Mucosa of descending colon (tissue), 3 donors: ENCODE results near the gene RAB6A. TPM values are rescaled to one million over a fixed set of nuclear protein-coding genes. Genes with fewer than 3 reads are reported as not detected.

Experiments used
- ATAC-seq: fragments of 200-7000 bp; cut with Tn5 transposase; one replicate; pipeline ENCODE4 v1.9.1; 2020; ENCODE audit warnings: mild to moderate bottlenecking, moderate library complexity
- DNase-seq, 3 donors: peaks; one replicate each; pipeline ENCODE4 v3.0.0-alpha.2; 2020
- H3K36me3 ChIP-seq: fragments of 200-600 bp; one replicate; pipeline ENCODE4 v1.8.0; 2021; ENCODE audit warnings: low read depth, mild to moderate bottlenecking
- H3K4me1 ChIP-seq: fragments of 200-600 bp; one replicate; pipeline ENCODE4 v1.8.0; 2021; ENCODE audit warnings: low read depth, mild to moderate bottlenecking
- H3K4me3 ChIP-seq: fragments of 200-600 bp; one replicate; pipeline ENCODE4 v1.8.0; 2021; ENCODE audit warnings: mild to moderate bottlenecking
- H3K9me3 ChIP-seq: fragments of 200-600 bp; one replicate; pipeline ENCODE4 v1.8.0; 2021; ENCODE audit warnings: mild to moderate bottlenecking
- intact Hi-C, 2 donors: fragments of 100-400 bp; cut with DNase I in 1 of 2; cut with micrococcal nuclease in 1 of 2; formaldehyde crosslinking; loops; one replicate each; pipeline versions ENCODE4 v1.11.0 to v1.11.1; 2022; cut with DNase I, micrococcal nuclease
- total RNA-seq, 3 donors: library from RNA; stranded (reverse); fragmentation: NEBNext Ultra II Directional in 2 of 3; extraction: Animal tissue kit (Norgen Biotek cat#: 25700) in 2 of 3; gene quantifications; one replicate each; pipeline versions ENCODE4 v1.2.1 to v1.2.4, GENCODE V29; 2021 to 2023
- TF ChIP-seq, protein P1 (sequence below): fragments of 200-600 bp; IDR thresholded peaks from one replicate; pipeline ENCODE4 v1.8.0; 2022; ENCODE audit warnings: antibody characterized with exemption, mild to moderate bottlenecking
- donor health status: DM: no; HTN: no; CAD: no; lungs with moderate emphysema.
- donor health status: DM: no; HTN: no; CAD: no.
- donor health status: DM: no; HTN: yes; CAD: no.

Gene RAB6A
- total RNA-seq, 3 donors from 2014 or later: 138 to 140 (median 139) TPM

DNA sequence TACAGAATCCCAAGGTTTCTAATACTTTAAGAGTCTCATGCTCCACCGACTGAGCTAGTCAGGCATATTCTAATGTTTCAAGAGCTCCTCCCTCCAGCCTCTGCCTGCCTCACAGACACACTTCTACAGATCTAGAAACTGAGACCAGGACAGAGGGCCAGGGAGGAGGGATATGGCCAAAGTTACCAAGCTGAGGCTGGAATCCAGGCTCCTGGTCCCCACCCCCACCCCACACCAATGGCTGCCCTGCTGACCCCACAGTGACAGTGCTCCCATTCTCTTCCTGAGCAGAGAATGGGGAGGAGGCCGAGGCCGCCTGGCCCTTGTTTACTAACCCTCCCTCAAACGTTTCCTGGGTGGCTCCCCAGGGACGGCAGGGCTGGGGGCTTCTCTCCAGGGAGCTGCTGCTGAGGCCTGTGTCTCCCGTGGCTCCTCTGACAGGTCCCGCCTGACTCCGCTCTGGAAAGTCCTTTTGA, 112.3 kb downstream of the RAB6A start:
- TF ChIP-seq, protein P1, sequence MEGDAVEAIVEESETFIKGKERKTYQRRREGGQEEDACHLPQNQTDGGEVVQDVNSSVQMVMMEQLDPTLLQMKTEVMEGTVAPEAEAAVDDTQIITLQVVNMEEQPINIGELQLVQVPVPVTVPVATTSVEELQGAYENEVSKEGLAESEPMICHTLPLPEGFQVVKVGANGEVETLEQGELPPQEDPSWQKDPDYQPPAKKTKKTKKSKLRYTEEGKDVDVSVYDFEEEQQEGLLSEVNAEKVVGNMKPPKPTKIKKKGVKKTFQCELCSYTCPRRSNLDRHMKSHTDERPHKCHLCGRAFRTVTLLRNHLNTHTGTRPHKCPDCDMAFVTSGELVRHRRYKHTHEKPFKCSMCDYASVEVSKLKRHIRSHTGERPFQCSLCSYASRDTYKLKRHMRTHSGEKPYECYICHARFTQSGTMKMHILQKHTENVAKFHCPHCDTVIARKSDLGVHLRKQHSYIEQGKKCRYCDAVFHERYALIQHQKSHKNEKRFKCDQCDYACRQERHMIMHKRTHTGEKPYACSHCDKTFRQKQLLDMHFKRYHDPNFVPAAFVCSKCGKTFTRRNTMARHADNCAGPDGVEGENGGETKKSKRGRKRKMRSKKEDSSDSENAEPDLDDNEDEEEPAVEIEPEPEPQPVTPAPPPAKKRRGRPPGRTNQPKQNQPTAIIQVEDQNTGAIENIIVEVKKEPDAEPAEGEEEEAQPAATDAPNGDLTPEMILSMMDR: no peak
- intact Hi-C loops: no loop called here

DNA sequence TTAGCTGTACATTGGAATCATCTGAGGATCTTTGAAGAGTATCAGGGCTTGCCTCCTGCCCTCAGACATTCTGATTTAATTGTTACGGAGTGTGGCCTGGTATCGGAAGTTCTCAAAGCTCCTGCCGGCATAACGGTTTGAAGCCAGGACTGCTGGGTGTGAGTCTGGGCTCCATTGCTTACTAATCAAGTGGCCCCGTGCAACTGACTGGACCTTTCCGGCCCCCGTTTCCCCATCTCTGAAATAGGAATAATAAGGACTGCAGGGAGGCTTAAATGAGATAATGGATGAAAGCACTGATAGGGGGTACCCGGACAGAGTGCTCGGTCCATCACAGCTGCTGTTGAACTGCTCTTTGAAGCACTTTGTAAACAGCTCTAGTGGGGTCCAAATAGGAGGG, 112.8 kb downstream of the RAB6A start:
- intact Hi-C loops: no loop called here
- no peak overlapping the region for H3K4me3 ChIP-seq
- TF ChIP-seq, protein P1: no peak

More for the DNA sequence above, 112.3 kb downstream of the RAB6A start:
- no peak for DNase-seq
- no peak for ATAC-seq
- Histone ChIP-seq H3K9me3 (no peaks in the 10 kb centered on the region), H3K36me3 (no peaks in the 10 kb centered on the region), H3K4me3 (no peak overlapping the region), H3K4me1 (no peaks in the 10 kb centered on the region)

DNA sequence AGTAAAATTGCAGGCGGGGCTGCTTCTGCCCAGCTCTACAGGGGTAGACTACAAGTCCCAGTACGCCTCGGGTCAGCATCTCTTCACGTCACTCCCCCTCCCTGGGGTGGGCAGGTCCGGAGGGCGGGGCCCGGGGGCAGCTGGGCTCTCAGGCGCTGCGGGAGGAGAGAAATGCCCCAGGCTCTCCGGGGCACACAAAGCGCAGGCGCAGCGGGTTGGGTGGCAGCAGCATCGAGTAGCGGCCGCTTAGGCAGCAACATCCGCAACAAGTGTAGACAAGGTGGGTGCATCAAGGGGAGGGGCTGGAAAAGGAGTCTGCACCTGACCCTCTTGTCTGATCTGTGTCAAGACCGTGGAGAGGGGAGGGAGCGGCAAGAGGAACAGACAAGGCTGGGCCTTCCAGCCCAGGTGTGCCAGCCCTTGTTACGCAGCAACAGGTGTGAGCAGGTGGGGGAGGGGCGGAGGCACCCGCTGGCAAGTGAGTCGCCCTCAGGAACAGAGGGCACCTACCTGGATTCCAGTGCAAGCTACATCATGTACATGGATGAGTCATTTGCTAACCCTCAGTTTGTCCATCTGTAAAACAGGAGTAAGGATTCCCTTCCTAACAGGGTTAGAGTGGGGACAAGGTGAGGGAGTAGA, 113.3 kb downstream of the RAB6A start:
- Histone ChIP-seq H3K4me1 (no peaks in the 10 kb centered on the region), H3K9me3 (no peaks in the 10 kb centered on the region), H3K36me3 (no peaks in the 10 kb centered on the region), H3K4me3 (no peak overlapping the region)
- intact Hi-C loops: no loop called here
- DNase-seq (peak; percentile 93 to 95 (median 94)), ATAC-seq (peak; percentile 97)
- TF ChIP-seq, protein P1: no peak

More for the DNA sequence above, 112.8 kb downstream of the RAB6A start:
- Histone ChIP-seq H3K4me1 (no peaks in the 10 kb centered on the region), H3K9me3 (no peaks in the 10 kb centered on the region), H3K36me3 (no peaks in the 10 kb centered on the region)
- ATAC-seq (no peak), DNase-seq (no peak)

DNA sequence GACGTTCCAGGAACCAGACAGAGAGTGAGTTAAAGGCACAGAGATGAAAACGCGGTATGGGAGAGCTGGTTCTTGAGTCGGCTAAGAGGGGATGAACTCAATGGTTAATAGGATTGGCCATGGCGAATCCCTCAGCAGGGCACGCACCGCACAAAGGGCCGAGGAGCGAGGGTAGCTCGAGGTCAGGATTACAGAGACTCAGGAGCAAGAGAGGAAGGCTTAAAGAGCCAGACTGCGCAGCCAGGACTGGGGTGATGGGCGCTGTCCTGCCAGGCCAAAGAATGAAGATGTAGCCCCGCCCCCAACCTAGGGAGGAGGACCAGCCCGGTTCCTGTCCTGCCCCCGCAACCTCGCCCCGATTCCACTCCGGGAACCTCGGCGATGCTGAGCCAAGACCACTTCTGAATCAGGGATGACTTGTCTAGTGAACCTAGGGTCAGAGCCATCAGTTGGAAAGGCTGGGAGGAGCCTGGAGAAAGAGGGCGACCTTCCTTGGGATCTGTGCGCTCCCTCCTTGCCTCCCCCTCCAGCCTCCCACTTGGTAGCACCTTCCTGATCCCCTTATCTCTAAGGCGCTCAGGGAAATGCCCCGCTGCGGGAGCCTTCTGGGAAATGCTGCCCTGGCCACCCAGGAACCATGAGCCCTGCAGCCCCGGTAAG, 114.8 kb downstream of the RAB6A start, which contains the start of gene PLEKHB1:
Gene PLEKHB1, plus strand, starts transcription at position 610 of the 660 bp plus-strand sequence. Its CDS starts 28 bp downstream, at position 638.
- no peak for DNase-seq
- no peaks in the 10 kb centered on the region for H3K9me3 ChIP-seq
- TF ChIP-seq, protein P1: no peak
- no peak within 1 kb of the TSS for H3K4me3 ChIP-seq
- intact Hi-C loops: no loop called here
- H3K36me3 ChIP-seq: no peaks in the 10 kb centered on the region
- ATAC-seq: no peak
- no peaks in the 10 kb centered on the region for H3K4me1 ChIP-seq

DNA sequence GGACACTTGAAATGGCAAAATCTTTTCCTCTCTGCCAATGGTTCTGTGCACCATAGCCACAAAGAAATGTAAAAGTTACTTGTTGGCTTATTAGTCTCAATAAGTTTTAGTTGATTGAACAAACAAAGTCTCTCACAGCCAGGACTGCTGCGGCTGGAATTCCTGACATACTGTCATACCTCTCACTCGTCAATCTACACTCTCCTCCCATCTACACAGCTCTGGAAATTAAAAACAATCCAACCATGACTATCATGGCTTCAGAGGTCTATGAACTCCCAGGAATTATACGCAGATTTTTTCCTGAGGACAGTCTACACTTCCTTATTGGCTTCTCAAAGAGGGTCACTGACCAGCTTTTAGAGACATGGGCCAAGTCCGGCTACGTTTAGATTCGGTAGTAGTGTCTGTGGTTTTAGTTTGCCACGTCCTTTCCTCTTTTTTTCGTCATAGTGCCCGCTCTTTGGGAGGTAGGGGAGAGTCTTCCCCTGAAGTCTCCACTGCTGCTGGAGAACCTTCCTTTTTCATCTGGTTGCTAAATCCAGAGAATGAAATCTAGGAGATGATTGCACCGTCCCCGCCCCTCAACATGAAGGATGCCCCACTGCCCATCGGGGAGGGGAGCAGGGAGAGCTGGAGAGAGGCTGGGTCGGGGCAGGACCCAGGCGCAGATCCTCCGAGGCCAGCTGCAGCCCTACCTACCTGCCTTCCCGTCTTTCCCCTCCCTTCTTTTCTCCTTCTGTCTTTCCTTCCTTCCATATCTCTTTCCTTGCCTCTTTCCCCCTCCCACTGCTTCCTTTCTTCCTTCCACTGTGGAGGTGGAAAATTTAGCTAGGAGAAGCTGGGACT, 115.5 kb downstream of the RAB6A start:
- no peaks in the 10 kb centered on the region for H3K36me3 ChIP-seq
- ATAC-seq (no peak), DNase-seq (no peak)
- H3K9me3 ChIP-seq: no peaks in the 10 kb centered on the region
- no peak overlapping the region for H3K4me3 ChIP-seq
- TF ChIP-seq, protein P1: no peak
- H3K4me1 ChIP-seq: no peaks in the 10 kb centered on the region
- intact Hi-C loops: no loop called here
